Measurements from ENCODE around the gene SLC31A1.

DNA sequence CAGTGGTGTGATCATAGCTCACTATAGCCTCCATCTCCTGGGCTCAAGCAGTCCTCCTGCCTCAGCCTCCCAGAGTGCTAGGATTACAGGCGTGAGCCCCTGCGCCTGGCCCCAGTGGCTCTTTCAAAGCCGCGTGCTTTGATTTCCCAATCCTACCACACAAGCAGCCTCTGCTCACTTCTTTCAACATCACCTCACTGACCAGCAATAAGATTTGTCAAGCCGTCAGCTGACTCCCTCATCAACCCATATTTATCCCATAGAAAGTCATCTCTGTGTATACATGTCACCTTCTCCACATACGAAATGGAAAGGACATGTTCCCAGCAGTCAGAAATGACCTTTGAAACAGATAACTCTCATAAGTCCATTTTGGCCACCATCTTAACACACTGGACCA, 44.5 kb upstream of the SLC31A1 start:
- TF ChIP-seq EZH2 (IDR thresholded peaks at IDR 0.05; ENCODE audit: insufficient read depth, poor library complexity, severe bottlenecking) = no peak
- no peak for TF ChIP-seq EZH2phosphoT487 (IDR thresholded peaks at IDR 0.05; ENCODE audit: insufficient read depth, low read depth)

Measured in GM23248 (cell line).